HFF-Myc (cell line): ENCODE data around the gene RSRC1.

Experiments used
- DNase-seq: peaks from one replicate; pipeline ENCODE4 v3.0.0-alpha.2; 2011; ENCODE audit warnings: low read depth; ENCODE audit errors: extremely low read depth
- H3K4me3 ChIP-seq: replicated peaks from 2 replicates; pipeline ENCODE4 v1.5.1; 2011; ENCODE audit warnings: low read depth, mild to moderate bottlenecking, control low read depth, low read length
- CTCF ChIP-seq: IDR thresholded peaks from 2 replicates; pipeline ENCODE4 v1.5.1; 2012; ENCODE audit warnings: mild to moderate bottlenecking, low read depth, low read length, control low read depth; ENCODE audit errors: missing control alignments

RSRC1 gene

GRCh38 chr3:158185711-158186110 lies 75.8 kb downstream of the RSRC1 start:
- TF ChIP-seq CTCF: no peak
- no peak for DNase-seq
- no peak overlapping the region for H3K4me3 ChIP-seq

- TF ChIP-seq CTCF: no peak
- DNase-seq: no peak
These were observed 91.1 kb downstream of the RSRC1 start for GRCh38 chr3:158200955-158201354.

GRCh38 chr3:158205324-158205723 lies 95.4 kb downstream of the RSRC1 start:
- H3K4me3 ChIP-seq: no peak overlapping the region
- DNase-seq: no peak
- TF ChIP-seq CTCF: no peak

More at GRCh38 chr3:158200955-158201354, 91.1 kb downstream of the RSRC1 start:
- H3K4me3 ChIP-seq: no peak overlapping the region

- no peak for TF ChIP-seq CTCF
- DNase-seq: no peak
These were observed 96.1 kb downstream of the RSRC1 start for GRCh38 chr3:158205994-158206393.

GRCh38 chr3:158210067-158210466 lies 100.2 kb downstream of the RSRC1 start:
- DNase-seq: no peak
- TF ChIP-seq CTCF: no peak
- H3K4me3 ChIP-seq: no peak overlapping the region

More at GRCh38 chr3:158205994-158206393, 96.1 kb downstream of the RSRC1 start:
- no peak overlapping the region for H3K4me3 ChIP-seq

- TF ChIP-seq CTCF: no peak
- H3K4me3 ChIP-seq: no peak overlapping the region
- no peak for DNase-seq
These were observed 103.6 kb downstream of the RSRC1 start for GRCh38 chr3:158213461-158213860.

GRCh38 chr3:158217992-158218391 lies 108.1 kb downstream of the RSRC1 start:
- no peak for DNase-seq
- TF ChIP-seq CTCF: no peak
- no peak overlapping the region for H3K4me3 ChIP-seq
